ENCODE results near the gene YIPF4. TPM values are rescaled to one million over a fixed set of nuclear protein-coding genes. Genes with fewer than 3 reads are reported as not detected.
"Not testable (repeated sequence)": the region's sequence is repeated elsewhere in the genome, so short reads cannot be mapped to it uniquely, and the experiment has no call there.

YIPF4 gene
- total RNA-seq, 1 experiment from 2014 or later = 57.0 TPM

- Mint-ChIP-seq H3K4me3 (ENCODE audit: low read depth, unreplicated experiment) (no peak overlapping the region), H3K36me3 (ENCODE audit: insufficient read depth, unreplicated experiment) (no peaks in the 10 kb centered on the region), H3K9me3 (ENCODE audit: low read depth, unreplicated experiment) (no peaks in the 10 kb centered on the region), H3K27me3 (ENCODE audit: unreplicated experiment) (no peaks in the 10 kb centered on the region), H3K27ac (ENCODE audit: unreplicated experiment) (no peak overlapping the region), H3K4me1 (ENCODE audit: low read depth, unreplicated experiment) (no peaks in the 10 kb centered on the region)
- TF ChIP-seq CTCF (IDR thresholded peaks at IDR 0.05; ENCODE audit: unreplicated experiment) = no peak
- no TSS peak for BruUV-seq (replicated peaks)
- CTCF ChIA-PET = no interaction called here
- intact Hi-C loops (cut with micrococcal nuclease; ENCODE audit: unreplicated experiment) = no loop called here
- DNase-seq = no peak
Measured at GRCh38 chr2:32342801-32343200, 65.1 kb downstream of the YIPF4 start.

GRCh38 chr2:32350797-32351196 lies 73.1 kb downstream of the YIPF4 start:
- not testable (repeated sequence) for BruUV-seq (replicated peaks)

GRCh38 chr2:32355976-32356680 lies 78.4 kb downstream of the YIPF4 start:
- BruUV-seq (replicated peaks) = TSS peak; percentile 86
- Mint-ChIP-seq H3K9me3 (ENCODE audit: low read depth, unreplicated experiment) (no peaks in the 10 kb centered on the region), H3K4me3 (ENCODE audit: low read depth, unreplicated experiment) (peak overlapping the region; percentile 86), H3K27ac (ENCODE audit: unreplicated experiment) (peak overlapping the region; percentile 56), H3K27me3 (ENCODE audit: unreplicated experiment) (no peaks in the 10 kb centered on the region), H3K36me3 (ENCODE audit: insufficient read depth, unreplicated experiment) (peaks cover 32% of the 10 kb centered on the region), H3K4me1 (ENCODE audit: low read depth, unreplicated experiment) (peaks cover 26% of the 10 kb centered on the region)
- DNase-seq = no peak
- no peak for TF ChIP-seq CTCF (IDR thresholded peaks at IDR 0.05; ENCODE audit: unreplicated experiment)
- CTCF ChIA-PET = interaction anchor here (0.6 kb wide), 1 partner anchor 565 kb away, joined by 7 read pairs; no protein-coding TSS in a partner anchor
- intact Hi-C loops (cut with micrococcal nuclease; ENCODE audit: unreplicated experiment) = no loop called here

More at GRCh38 chr2:32350797-32351196, 73.1 kb downstream of the YIPF4 start:
- H3K27ac Mint-ChIP-seq (ENCODE audit: unreplicated experiment); H3K4me3 Mint-ChIP-seq (ENCODE audit: low read depth, unreplicated experiment); H3K27me3 Mint-ChIP-seq (ENCODE audit: unreplicated experiment); H3K9me3 Mint-ChIP-seq (ENCODE audit: low read depth, unreplicated experiment); DNase-seq; H3K36me3 Mint-ChIP-seq (ENCODE audit: insufficient read depth, unreplicated experiment); intact Hi-C loops (cut with micrococcal nuclease; ENCODE audit: unreplicated experiment); CTCF ChIA-PET; H3K4me1 Mint-ChIP-seq (ENCODE audit: low read depth, unreplicated experiment): not testable (repeated sequence)

- Mint-ChIP-seq H3K4me1 (ENCODE audit: low read depth, unreplicated experiment) (peaks cover 26% of the 10 kb centered on the region), H3K36me3 (ENCODE audit: insufficient read depth, unreplicated experiment) (peaks cover 32% of the 10 kb centered on the region), H3K9me3 (ENCODE audit: low read depth, unreplicated experiment) (no peaks in the 10 kb centered on the region), H3K27ac (ENCODE audit: unreplicated experiment) (peak within 1 kb of the TSS; percentile 56), H3K4me3 (ENCODE audit: low read depth, unreplicated experiment) (peak within 1 kb of the TSS; percentile 86), H3K27me3 (ENCODE audit: unreplicated experiment) (no peaks in the 10 kb centered on the region)
- CTCF ChIA-PET = interaction anchor here (0.6 kb wide), 1 partner anchor 565 kb away, joined by 7 read pairs; no protein-coding TSS in a partner anchor
- DNase-seq = peak; percentile 99
- intact Hi-C loops (cut with micrococcal nuclease; ENCODE audit: unreplicated experiment) = no loop called here
- no peak for TF ChIP-seq CTCF (IDR thresholded peaks at IDR 0.05; ENCODE audit: unreplicated experiment)
- no TSS peak for BruUV-seq (replicated peaks)
Measured at GRCh38 chr2:32356681-32357317, 79.1 kb downstream of the YIPF4 start, which contains the start of gene BIRC6. Gene BIRC6, plus strand, starts transcription at chr2:32357023. Its CDS starts 139 bp downstream, at chr2:32357162.

All from Calu3 (cell line).